22Rv1 (cell line): Measurements from ENCODE around the gene CDA.

Experiments
- H3K27ac ChIP-seq: fragments of 450-650 bp; 2 replicates; pipeline ENCODE4 v1.5.1; 2017
- ZFX ChIP-seq: fragments of 450-650 bp; IDR thresholded peaks from 2 replicates; pipeline ENCODE4 v1.6.1; 2017; ENCODE audit warnings: antibody characterized with exemption, borderline replicate concordance
- TF ChIP-seq, protein P1 (sequence below): fragments of 450-650 bp; IDR thresholded peaks from 2 replicates; pipeline ENCODE4 v1.5.1; 2017; ENCODE audit warnings: mild to moderate bottlenecking

Gene CDA

DNA sequence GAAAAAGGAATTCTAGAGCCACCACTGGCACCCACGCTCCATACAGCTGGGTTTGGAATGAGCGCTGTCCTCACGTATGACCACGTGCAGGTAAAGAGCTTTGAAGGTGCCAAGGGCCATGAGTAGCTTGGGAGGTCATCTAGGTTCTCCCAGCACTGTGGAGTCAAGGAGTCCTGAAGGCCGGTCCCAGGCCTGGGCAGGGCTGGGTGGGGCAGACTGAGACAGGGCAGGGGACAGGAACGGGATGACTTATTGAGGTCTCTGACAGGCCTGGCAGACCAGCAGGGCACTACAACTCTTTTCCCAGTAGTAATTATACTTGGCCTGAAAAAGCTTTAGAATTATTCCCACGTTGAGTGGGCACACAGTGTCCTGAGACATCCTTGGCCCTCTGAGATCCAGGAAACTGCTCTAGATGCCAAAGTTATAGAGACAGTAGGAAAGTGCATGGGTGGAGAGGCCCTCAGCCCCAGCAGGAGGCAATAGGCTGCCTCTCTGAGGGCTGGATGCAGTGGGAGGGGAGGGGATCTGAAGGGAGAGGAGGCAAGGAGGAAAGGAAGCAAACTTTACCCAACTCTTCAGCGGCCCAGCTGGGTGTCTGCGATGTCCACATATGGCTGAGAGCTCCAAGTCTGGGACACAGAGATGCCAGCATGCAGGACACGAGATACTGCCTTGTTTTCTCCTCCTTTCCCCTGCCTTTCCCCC is 1.8 kb upstream of the CDA start:
- TF ChIP-seq ZFX: no peak
- TF ChIP-seq, protein P1, sequence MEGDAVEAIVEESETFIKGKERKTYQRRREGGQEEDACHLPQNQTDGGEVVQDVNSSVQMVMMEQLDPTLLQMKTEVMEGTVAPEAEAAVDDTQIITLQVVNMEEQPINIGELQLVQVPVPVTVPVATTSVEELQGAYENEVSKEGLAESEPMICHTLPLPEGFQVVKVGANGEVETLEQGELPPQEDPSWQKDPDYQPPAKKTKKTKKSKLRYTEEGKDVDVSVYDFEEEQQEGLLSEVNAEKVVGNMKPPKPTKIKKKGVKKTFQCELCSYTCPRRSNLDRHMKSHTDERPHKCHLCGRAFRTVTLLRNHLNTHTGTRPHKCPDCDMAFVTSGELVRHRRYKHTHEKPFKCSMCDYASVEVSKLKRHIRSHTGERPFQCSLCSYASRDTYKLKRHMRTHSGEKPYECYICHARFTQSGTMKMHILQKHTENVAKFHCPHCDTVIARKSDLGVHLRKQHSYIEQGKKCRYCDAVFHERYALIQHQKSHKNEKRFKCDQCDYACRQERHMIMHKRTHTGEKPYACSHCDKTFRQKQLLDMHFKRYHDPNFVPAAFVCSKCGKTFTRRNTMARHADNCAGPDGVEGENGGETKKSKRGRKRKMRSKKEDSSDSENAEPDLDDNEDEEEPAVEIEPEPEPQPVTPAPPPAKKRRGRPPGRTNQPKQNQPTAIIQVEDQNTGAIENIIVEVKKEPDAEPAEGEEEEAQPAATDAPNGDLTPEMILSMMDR: no peak
- no peak overlapping the region for H3K27ac ChIP-seq

DNA sequence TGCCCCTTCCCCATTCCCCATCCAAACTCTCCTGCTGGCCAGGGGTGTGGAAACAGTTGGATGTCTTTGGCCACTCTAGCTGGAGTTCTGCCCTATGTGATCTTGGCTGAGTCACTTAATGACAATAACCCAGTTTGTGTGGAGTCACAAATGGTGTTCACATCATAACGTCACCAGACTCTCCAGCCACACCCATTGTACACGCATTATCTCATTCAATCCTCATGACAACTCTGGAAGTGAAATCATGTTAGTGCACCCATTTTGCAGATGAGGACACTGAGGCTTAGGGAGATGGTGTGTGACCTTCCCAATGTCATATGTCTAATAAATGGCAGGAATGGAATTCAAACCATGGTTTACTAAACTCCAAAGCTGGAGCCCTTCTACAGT is 1.2 kb upstream of the CDA start:
- TF ChIP-seq, protein P1: no peak
- no peak for TF ChIP-seq ZFX
- H3K27ac ChIP-seq: no peak overlapping the region

DNA sequence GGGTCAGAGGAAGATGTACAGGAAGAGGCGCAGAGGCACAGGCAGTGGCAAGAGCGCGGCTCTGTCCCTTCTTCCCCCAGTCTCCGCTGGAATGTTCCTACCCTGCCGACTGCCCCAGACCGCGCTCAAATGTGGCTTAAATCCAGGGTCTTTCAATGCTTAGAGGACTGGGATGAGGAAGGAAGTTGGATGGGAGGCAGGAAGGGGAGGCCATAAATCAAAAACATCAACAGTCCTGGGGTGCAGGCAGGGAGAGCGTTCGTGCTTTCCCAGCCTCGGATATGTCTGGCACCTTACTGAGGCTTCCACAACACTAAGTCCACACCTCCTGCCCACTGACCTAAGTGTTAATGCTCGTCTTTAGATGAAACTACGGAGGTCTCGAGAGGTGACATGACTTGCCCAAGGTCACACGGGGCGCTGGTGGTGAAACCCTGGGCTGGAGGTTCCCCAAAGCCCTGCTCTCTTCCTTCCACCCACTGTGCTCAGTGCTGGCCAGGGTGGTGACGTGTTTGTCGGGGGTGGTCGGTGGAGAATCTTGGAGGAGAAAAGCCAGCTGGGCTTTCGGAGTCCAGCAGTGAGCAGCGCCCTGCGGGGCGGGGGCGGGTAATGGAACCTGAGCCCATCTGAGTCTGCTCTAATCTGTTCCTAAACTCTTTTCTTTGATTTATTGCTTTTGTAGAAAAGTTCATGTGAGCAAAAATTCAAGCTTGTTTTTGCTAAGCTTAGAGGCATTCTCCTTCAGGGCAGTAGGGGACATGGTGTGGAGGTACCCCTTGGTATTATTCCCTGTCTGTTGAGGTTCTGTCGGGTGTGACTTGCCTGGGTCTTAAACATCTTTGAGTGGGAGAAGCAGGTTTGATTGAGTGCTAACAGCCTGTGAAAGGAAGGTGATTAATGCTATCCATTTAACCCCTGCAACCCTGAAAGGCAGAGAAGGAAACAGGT is 708 bp downstream of the CDA start:
- no peak overlapping the region for H3K27ac ChIP-seq
- no peak for TF ChIP-seq ZFX
- TF ChIP-seq, protein P1: no peak

DNA sequence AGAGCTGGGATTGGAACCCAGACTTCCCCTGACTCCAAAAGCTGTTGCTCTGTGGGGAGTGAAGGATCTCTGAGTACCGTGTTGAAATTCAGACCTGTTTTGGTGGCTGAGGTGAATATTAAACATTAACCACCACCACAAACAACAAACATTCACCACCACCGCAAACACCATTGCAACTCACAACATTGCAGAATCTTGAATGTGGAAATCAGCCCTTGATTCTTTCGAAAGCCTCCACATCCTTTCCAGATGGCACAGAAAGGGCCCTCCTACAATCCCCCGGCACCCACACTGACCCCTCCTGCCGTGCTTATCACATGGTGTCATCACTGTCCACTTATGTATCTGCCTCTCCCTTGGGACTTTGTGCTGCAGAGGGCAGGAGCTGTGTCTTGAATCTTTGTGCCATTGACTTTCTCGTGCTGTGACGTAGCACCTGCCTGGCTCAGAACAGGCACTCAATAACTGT is 1.4 kb downstream of the CDA start:
- H3K27ac ChIP-seq: no peak overlapping the region
- TF ChIP-seq ZFX: no peak
- TF ChIP-seq, protein P1: no peak

DNA sequence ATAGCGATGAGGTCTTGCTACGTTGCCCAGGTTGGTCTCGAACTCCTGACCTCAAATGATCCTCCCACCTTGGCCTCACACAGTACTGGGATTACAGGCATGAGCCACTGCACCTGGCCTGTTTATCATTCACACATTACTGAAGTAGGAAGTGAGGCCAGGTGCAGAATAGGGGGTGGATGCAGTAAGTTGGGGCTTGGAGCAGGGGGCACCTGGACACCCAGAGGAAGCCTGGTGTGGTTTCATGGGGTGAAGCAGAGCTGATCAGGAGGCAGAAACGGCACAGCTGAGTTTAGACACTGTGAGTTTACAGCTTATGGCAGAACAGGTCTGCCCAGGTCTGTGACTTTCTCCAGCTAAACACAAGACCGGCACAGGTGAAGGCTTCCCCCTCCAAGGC is 4.9 kb downstream of the CDA start:
- H3K27ac ChIP-seq: no peak overlapping the region
- no peak for TF ChIP-seq ZFX
- TF ChIP-seq, protein P1: no peak

DNA sequence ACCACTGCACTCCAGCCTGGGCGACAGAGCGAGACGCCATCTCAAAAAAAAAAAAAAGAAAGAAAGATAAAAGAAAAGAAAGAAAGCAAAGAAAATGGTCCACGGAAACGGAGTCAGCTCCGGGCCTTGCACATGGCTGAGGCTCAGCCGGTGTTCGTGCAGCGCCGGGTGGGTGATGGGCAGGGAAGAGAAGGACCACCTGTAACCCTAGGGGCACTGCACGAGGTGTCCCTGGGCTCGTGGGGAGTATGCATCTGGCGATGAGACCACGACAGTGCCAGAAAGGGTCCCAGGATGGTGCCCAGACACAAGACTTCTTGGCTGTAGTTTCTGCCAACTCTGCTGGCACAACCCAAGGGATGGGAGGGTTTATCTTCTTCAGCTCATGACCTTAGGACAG is 5.8 kb downstream of the CDA start:
- TF ChIP-seq, protein P1: no peak
- no peak for TF ChIP-seq ZFX

DNA sequence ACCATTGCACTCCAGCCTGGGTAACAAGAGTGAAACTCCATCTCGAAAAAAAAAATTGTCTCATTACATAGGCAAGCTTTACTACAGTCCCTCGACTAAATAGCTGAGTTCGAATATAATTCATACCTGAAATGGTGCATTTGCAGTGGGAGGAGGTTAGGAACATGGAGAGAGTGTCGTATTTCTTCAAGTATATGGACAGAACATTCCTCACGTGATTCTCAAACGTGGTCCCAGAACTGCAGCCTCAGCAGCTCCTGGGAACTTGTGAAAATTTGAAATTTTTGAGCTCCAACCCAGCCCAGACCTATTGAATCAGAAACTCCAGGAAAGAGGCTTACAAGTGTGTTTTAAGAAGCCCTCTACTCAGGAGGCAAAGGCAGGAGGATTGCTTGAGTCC is 7.2 kb downstream of the CDA start:
- TF ChIP-seq, protein P1: no peak
- TF ChIP-seq ZFX: no peak

More for the DNA sequence above, 5.8 kb downstream of the CDA start:
- H3K27ac ChIP-seq: no peak overlapping the region

More for the DNA sequence above, 7.2 kb downstream of the CDA start:
- no peak overlapping the region for H3K27ac ChIP-seq
